Embryonic facial prominence (tissue), 1 donor: ENCODE data around the gene MAP3K19.
A peak's percentile ranks its signal among the peaks of the same experiment; 100 is the strongest.
"Not testable (repeated sequence)": the region's sequence is repeated elsewhere in the genome, so short reads cannot be mapped to it uniquely, and the experiment has no call there.

ENCODE experiments used
- DNase-seq: peaks from one replicate; pipeline ENCODE4 v3.0.0-alpha.2; 2016; ENCODE audit errors: extremely low spot score

MAP3K19 gene

GRCh38 chr2:135052042-135052876 is 5.0 kb upstream of the MAP3K19 start, which contains the start of gene RAB3GAP1:
TSS of gene RAB3GAP1 (plus strand) at chr2:135052292. CDS start at chr2:135052308, 16 bp downstream.
- DNase-seq, result peak; percentile 76

GRCh38 chr2:135050684-135051083 is 3.4 kb upstream of the MAP3K19 start:
- DNase-seq, result no peak

GRCh38 chr2:135050132-135050531 is 2.9 kb upstream of the MAP3K19 start:
- no peak for DNase-seq

- DNase-seq, result no peak
These were observed 875 bp upstream of the MAP3K19 start for GRCh38 chr2:135048122-135048521.

- no peak for DNase-seq
These were observed 3.9 kb downstream of the MAP3K19 start for GRCh38 chr2:135043345-135043744.

- no peak for DNase-seq
These were observed 9.4 kb downstream of the MAP3K19 start for GRCh38 chr2:135037831-135038230.

GRCh38 chr2:135033216-135033615 is 14.0 kb downstream of the MAP3K19 start:
- DNase-seq, result not testable (repeated sequence)

- DNase-seq, result no peak
These were observed 16.4 kb downstream of the MAP3K19 start for GRCh38 chr2:135030826-135031225.

- DNase-seq, result no peak
These were observed 17.6 kb downstream of the MAP3K19 start for GRCh38 chr2:135029481-135030134.

GRCh38 chr2:135023886-135024485 is 23.3 kb downstream of the MAP3K19 start:
- DNase-seq, result no peak

DNA sequence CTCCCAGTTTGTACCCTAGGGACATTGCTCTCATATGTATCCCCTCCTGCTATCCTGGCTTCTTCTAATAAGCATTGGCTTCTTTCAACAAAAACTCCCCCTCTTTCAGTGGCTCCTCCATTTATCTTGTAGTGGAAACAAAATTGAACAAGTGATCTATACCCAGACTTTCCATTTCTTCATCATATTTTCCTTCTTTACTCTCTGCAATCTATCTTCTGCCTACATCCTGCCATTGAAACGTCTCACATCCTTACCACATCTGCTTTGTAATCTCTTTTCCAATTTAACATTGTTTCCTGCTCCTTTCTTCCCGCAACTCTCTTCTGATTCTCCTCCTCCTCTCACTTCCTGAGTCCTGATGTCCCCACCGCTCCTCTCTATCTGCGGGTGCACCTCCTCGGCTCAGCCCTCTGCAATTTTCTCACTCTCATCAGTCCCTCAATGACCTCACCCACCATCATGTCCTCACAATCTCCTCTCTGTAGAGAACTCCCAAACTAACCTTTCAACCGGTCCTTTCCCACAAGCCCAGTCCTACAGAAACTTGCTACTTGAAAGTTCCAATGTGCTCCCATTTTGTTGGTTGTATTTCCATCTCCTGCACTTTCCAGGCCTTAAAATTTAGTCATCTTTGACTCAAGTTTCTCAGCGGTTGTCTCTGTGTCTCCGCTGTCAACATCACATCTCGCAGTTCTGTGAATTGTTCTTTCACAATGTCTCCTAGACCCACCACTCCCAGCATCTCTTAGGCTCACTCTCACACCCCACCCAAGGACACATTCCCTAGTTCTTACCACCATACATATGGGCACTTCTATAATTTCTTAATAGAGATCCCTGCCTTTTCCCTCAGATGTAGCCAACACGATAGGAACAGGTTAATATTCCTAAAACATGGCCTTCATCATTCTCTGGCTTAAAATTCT is 24.0 kb downstream of the MAP3K19 start:
- DNase-seq, result no peak

- DNase-seq, result no peak
These were observed 25.6 kb downstream of the MAP3K19 start for GRCh38 chr2:135021618-135022017.

- no peak for DNase-seq
These were observed 35.6 kb downstream of the MAP3K19 start for GRCh38 chr2:135011633-135012032.

- DNase-seq, result no peak
These were observed 36.9 kb downstream of the MAP3K19 start for GRCh38 chr2:135010200-135010942.

DNA sequence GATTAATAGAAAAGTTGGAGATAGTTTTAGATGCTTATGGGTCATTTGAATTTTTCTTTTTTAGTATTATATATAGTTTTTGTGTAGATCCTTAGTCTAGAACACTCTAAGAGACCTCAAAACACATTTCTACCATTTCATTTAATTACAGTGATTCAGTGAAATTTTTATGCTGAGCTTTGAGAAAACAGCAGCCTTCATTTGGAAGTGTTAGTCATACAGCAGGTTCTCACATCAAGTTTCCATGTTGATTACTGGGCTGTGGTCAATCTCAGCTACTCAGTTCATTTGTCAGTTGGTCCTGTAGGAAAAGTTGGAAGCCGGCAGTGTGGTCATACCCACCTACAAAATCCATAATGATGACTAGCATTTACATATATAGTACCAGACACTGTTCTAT is 37.9 kb downstream of the MAP3K19 start:
- no peak for DNase-seq

DNA sequence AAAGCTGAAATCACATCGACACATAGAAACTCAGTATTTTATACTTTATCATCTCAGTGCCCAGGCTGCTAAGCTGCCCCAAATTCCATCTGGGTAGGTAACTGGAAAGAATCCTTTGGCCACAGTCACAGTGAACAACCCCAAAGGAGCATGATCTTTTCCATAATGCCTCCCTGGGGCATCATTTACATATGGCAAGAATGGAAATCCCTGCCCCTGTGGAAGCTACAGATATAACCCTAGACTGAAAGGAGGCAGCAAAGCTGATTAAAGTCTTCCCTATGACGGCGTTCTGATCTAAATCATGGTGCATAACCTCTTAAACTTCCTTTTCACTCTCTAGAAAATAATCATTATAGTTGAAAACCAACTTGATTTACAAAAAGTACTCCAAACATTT is 41.5 kb downstream of the MAP3K19 start:
- DNase-seq, result no peak

DNA sequence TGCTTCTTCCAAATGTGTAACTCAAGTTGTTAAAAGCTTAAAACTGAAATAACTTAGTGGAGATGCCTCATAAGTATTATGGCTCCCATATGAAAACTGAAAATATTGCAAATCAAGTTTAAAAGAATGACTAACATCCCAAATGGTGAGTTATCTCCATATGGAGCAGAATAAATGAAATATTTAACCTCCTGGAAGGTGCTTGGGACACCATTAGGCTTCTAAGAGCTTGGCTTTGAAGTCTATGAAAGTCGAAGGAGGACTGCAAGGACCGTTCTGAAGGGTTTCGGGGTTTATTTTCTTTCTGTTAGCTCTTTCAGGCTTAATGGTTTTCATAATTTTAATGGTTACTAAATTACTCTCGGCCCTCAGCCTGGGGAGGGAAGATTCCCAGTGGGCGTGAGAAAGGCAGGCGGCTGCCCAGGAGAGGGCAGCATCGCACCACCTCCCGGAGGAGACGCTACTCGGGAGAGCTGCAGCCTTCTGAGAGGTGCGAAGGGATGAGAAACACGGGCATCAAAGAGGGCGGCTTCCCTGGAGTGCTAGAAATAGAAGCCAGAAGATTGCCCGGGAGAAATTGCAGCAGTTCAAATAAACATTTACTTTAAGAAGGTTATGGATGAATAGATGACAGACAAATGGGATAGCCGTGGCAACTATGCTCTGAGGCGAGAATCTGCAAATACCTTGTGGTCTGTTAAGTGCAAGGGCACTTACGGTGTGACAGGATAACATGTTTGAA is 43.1 kb downstream of the MAP3K19 start:
- peak; percentile 34 for DNase-seq

GRCh38 chr2:135002836-135003235 is 44.4 kb downstream of the MAP3K19 start:
- DNase-seq, result no peak

- no peak for DNase-seq
These were observed 47.7 kb downstream of the MAP3K19 start for GRCh38 chr2:134999521-134999920.

DNA sequence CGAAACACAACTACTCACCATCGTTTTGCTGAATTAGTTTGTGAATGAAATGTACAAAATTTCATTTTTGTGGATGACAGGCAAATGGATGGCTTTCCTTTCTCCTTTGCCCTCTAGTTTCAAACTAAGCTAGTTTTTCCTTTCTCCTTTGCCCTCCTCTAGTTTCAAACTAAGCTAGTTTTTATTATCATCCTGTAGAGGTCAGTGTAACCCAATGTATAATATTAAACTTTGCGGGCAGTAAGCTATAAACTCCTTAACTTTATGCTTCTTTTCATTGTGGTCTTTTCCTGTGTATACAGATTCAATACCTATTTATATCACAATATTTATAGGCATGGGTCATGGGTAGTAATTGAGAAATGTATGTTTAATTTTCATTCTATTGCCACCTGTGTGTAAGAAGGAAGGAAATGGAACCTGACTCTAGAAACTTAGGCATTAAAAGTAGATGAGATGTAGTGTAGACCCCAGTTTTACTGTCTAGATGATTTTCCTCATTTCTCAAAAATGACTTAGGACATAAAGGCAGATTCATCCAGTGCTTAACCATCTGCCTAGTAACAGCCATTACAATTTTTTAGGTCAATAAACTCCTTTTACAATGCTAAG is 58.1 kb downstream of the MAP3K19 start:
- DNase-seq, result peak; percentile 23
